ENCODE results near the gene EXOC3L2.
A peak's percentile ranks its signal among the peaks of the same experiment; 100 is the strongest.
"Not testable (repeated sequence)": the region's sequence is repeated elsewhere in the genome, so short reads cannot be mapped to it uniquely, and the experiment has no call there.

EXOC3L2 gene

DNA sequence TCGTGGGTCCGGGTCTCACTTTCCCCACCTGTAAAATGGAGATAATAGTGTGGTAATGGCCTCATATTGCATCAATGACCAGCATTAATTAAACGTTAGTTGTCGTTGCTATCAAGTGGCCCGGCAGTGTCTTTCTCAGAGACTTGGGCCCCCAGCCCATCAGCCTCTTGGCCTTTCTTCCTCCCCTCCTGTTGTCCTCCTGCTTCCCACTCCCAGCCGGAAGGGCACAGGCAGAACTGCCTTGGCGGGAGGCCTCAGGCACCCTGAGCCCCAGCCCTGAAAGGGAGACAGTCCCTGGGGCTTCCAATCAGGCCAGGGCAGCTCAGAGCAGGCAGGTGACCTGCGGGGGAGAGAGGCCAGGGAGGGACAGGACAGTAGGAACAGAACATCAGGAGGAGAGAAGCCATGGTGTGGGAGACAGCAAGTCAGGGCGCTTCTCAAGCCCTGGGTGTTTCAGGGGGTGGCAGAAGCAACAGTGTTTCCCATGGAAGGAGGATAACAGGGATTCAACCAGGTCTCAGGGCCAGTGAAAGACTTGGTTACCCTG is 10.5 kb upstream of the EXOC3L2 start:
- no peak for DNase-seq (ENCODE audit: low spot score)

DNA sequence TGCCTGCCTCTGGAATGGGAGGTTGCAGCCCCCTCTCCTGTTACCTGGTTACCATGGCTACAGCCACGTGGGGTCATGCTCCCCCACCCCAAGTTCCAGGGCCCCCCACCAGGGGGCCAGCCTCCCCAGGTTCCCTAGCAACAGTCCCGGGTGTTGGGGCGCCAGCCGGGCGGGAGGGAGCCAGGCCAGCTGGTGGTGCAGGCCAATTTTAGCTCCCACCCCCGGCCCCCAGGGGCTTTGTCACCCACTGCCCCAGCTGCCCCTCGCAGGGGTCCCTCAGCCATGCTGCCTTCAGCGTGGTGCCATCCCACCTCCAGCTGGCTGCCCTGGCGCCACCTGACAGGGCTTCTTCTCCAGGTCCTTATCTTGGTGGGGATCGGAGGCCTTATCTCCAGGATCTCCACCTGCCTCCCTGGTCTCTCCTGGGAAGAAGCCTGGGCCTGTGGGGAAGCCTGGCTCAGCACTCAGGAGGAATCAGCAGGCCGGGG is 8.9 kb upstream of the EXOC3L2 start:
- no peak for DNase-seq (ENCODE audit: low spot score)

DNA sequence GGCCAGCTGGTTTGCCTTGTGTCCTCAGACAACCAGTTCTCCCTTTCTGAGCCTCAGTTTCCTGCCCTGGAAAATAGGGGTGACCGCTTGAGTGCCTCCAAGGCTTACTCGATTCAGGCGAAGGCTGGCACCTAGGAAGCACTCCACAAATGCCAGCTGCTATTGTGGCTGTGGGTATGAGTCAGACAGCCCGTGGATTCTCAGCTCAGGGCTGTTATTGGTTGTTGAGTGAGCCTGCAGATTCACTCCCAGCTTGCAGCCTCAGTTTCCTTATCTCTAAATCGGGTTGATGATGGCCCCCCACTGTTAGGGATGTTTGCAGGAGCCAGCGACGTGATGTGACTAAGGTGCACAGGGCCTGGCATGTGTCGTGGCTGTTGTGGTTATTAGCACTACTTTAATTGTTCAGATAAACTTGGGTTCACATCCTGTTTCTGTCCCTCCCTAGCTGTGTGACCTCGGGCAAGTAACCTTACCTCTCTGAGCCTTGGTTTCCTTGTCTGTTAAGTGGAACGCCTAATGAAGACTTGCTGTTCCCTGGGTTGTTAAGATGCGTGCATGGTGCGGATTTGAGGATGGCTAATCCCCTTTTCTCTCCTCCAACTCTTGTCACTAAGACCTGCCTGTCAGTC is 8.3 kb upstream of the EXOC3L2 start:
- peak; percentile 69 for DNase-seq (ENCODE audit: low spot score)

DNA sequence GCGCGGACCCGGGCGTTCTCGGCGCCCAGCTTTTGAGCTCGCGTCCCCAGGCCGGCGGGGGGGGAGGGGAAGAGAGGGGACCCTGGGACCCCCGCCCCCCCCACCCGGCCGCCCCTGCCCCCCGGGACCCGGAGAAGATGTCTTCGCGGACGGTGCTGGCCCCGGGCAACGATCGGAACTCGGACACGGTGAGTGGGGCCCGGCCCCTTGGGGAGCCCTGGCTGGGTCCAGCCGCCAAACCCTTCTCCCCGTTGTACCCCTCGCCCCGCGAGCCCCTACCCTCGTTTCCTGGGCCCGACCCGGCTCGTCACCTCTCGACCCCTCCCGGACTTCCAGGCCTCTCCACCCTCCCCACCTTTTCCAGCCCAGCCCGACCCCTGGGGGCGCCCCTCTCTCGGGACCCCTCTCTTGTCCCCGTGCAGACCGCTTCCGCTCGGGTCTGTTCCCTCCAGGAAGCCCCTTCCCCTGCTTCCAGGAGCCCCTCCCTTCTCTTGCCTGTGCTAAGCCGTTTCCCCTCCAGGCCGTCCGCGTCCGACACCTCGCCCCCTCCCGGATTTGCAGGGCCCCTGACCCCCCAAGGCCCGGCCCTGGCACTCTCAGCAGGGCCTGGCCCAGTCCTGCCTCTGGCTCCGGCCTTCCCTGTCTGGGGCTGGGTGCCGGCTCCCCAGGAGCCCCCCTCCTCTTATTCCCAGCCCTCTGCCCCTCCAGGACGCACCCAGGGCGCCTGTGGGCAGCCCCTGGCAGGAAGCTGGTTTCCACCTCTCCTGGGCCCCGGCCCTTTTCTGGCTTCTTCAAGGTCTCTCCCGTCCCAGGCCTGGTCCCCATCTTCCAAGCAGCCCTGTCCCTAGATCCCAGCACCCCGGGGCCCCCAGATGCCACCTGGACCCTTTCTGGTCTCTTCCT is 6.5 kb upstream of the EXOC3L2 start:
- DNase-seq (ENCODE audit: low spot score) = peak; percentile 48

DNA sequence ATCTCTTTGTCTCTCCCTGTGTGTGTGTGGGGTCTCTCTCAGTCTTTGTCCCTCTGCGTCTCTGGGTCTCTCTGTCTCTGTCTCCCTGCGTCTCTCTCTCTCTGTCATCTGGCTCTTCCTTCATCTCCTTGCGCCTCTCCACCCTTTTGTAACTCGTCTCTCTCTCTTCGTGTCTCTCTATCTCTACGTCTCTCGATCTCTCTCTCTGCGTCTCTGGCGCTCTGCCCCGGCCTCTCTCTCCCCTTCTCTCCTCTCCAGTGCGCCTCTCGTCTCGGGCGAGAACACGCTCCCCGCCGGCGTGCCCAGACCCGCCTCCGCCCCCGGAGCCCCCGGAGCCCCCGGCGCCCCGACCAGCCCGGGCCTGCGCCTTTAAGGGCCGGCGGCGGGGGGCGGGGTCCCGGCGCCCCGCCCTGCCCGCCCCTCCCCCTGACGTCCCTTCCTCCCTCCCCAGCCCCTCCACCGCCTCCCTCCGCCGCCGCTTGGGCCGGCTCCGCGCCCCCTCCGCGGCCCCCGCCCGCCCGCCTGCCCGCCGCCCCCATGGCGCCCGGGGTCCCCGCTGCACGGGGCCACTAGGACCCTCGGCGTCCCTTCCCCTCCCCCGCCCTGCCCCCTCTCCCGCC is 5.7 kb upstream of the EXOC3L2 start, which contains the start of gene MARK4:
Gene MARK4, plus strand, starts transcription at position 440 of the 620 bp plus-strand sequence. CDS start 318 bp downstream, outside the sequence.
- peak; percentile 92 for DNase-seq (ENCODE audit: low spot score)

DNA sequence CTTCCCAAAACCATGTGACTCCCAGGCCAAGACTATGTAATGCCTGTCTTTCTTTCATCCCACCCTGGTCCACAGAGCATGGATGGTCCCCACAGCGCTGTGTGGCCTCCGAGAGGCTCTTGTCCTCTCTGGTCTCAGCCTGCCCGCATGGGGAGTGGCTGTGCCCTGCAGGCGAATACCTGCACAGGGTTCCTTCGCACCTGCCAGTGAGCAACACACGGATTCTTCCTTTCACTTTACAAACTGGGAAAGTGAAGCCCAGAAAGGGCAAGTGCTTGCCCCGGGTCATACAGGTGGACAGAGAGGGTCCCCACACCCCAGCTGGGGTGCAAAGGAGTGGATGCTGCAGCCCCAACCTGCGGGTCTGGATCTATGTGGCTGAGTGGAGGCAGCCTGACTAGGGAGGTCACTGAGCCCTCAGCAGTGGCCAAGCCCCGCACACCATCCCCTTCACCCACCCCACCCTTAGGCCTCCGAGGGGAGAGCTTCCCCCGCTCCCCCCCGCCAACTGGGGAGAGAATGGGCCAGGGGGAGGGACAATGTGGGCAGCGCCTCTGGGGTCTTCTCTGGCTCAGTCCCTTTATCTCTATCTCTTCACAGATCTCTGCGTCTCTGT is 5.1 kb upstream of the EXOC3L2 start:
- no peak for DNase-seq (ENCODE audit: low spot score)

DNA sequence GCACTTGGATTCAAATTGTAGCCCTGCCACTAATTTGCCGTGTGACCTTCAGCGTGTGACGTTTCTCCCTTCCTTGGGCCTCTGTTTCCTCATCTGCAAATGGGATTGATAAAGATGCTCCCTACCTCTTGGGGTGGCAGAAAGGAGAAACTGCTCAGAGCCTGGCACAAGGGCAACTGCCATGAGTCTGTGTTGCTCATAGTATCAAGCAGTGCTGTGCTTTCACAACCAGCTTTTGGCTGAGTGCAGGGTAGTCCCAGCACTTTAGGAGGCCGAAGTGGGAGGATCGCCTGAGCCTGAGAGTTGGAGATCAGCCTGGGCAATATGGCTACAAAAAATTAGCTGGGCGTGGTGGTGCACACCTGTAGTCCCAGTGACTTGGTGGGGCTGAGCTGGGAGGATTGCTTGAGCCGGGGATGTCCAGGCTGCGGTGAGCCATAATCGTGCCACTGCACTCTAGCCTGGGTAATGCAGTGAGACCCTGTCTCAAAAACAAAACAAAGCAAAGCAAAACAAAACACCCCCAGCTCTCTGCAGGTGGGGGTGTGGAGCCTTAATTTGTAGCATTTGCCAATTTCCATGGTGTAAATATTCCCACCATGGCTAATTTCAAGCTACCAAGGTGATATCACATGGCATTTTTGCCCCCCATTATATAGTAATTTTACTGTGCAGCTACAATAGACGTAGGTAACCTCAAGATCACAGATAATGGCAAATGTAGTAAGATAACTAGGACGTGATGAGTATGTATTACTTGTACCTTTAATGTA is 4.2 kb upstream of the EXOC3L2 start:
- DNase-seq (ENCODE audit: low spot score) = no peak

DNA sequence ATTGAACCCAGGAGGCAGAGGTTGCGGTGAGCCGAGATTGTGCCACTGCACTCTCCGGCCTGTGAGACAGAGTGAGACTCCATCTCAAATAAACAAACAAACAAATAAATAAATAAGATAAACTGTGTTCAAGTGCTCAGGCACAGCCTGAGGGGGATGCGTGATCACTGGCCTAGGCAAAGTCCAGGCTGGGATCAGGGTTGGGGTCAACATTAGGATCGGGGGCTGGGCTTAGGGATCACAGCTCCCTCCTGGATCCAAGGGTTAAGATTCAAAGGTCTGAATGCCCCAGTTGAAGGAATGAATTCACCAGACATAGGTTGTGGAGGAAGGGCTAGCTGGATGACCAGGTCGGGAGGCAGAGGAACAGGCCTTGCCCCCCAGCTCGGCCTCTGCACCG is 1.9 kb upstream of the EXOC3L2 start:
- no peak for DNase-seq (ENCODE audit: low spot score)

DNA sequence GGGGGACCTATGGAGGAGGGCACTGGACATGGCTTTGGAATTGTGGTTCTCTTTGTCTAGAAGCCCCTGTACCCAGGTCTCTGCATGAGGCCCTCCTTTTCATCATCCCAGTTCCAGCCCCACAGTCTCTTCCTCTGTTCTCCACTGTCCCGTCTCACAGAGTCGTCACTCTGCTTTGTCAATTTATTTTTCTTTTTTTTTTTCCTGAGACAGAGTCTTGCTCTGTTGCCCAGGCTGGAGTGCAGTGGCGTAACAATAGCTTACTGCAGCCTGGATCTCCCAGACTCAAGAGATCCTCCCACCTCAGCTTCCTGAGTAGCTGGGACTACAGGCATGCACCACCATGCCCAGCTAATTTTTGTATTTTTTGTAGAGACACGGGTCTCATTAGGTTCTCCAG is 619 bp upstream of the EXOC3L2 start:
- no peak for DNase-seq (ENCODE audit: low spot score)

DNA sequence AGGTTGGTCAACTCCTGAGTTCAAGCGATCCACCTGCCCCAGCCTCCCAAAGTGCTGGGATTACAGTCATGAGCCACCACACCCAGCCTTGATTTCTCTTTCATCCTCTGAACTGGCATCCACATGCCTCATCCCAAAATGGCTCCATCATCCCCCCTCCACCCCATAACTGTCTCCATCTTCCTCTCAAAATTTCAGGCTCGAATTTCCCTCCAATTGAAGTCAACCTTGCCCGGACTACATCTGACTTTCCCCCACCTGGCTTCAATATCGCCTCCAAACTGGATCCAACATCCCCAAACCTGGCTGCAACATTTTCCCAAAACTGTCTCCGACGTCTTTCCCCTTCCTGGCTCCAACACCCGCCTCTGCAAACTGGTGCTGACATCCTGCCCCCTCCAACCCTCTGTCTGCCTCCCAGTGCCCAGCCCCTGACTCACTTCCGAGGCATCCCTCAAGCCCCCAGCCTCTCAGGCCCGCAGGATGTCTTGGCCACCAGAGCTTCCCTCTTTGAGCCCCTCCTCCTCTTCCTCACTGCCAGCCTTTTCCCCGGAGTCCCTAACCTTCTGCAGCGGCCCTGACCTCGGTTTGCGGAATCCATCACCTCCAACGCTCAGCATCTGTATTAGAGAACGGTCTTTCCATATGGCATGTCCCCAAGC is 943 bp downstream of the EXOC3L2 start:
- DNase-seq (ENCODE audit: low spot score) = no peak

DNA sequence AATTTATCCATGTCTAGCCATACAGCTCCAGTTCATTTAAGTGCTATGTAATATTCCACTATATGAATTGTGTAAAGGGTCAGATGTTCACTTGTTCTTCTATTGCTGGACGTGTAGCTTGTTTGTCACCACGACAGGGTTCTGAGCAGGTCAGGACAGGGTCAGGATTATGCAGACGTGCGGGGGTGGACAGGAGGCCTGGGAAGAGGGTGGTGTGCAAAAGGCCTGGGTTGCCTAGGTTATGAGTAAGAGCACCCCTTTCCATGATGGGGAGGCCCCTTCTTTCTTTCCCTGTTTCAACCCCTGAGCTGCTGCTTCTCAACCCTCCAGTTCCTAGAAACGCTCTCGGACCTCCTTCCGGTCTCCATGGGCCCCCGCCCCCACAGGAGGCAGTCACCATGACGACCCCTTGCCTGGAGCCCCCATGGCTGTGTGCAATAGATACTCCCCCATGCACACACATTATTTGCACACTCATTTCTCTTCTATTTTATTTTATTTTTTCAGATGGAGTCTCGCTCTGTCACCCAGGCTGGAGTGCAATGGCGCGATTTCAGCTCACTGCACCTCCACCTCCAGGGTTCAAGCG is 2.0 kb downstream of the EXOC3L2 start:
- DNase-seq (ENCODE audit: low spot score) = no peak

DNA sequence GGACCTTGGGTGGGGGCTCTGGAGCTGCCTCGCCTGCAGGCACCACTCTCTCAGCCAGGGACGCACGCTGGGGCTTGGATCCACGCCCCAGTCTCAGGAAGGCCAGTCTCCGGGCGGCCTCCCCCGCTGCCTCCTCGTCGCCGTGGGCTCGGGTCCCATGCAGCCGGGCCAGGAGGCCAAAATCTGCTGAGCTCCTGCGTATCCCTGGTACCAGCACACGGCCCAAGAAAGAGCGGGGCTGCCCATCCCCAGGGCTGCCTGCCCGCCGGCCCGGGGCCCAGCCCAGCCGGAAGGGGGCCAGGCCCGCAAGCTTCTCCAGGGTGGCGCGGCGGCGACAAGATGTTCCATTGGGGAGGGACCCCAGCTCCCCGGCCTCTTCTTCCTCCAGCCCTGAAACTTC is 6.7 kb downstream of the EXOC3L2 start:
- DNase-seq (ENCODE audit: low spot score) = no peak

DNA sequence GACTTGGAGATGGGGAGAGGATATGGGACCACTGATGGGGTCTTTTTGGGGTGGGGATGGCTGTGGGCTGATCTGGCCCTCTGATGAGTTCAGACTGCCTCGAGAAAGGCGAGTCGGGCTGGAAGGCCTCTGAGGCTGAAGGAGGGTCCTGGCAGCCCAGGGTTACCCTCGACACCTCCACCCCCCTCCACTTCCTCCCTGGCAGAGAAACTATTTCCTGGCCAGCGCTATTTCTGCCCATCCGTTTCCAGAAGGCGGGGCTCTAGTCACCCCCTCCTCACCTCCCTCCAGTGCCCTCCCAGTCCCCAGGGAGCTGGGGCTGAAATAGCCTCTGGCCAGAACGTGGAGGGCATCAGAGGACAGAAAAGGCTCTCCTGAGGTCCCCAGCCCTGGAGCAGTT is 9.7 kb downstream of the EXOC3L2 start:
- no peak for DNase-seq (ENCODE audit: low spot score)

DNA sequence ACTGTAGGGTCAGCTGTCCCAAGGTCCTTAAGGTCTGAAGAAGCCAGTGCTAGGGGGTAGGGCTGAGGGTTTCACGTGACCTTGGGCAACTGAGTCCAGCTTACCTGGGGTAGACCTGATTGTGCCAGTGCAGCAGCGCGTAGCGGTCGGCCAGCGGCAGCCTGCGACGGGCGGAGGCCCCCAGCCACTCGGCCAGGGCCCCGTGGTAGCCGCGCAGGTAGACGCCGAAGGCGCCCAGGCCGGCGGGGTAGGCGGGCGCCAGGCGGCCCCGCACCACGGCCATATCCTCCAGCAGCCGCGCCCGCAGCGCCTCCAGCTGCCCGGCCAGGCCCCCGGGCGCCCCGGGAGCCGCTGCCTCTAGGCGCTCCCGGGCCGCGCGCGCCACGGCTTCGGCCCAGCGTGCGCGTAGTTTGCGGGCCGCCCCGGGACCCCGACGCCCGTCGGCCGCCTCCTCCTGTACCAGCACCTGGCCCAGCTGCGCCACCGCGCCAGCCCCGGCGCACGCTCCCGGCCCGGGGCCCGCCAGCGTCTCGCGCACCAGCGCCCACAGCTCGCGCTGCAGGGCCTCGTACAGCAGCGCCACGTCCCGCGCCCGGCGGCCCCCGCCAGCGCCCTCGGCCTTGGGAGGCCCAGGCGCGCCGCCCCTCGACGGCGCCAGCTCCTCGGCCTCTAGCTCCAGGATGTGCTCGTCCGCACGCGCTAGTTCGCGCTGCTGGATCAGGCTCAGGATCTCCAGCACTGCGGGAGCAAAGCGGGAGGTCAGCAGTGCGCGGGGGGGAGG is 10.9 kb downstream of the EXOC3L2 start:
- DNase-seq (ENCODE audit: low spot score) = no peak

DNA sequence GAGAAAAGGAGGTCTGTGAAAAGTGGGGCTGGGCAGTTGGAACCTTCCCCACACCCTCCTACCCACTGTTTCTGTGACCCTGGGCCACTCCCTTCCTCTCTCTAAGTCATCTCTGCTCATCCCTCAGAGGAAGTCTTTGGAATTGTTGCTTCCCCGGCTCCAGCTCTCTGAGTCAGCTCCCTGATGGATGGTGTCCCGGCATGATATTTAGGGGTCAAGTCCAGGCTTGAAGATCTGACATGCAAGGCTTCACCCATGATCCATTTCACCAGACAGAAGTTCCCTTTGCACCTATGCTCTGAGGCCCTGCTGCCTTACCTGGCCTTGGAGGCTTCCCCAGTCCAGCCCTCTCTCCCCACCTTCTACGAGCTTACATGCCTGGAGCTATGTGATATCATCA is 13.3 kb downstream of the EXOC3L2 start:
- peak; percentile 39 for DNase-seq (ENCODE audit: low spot score)

DNA sequence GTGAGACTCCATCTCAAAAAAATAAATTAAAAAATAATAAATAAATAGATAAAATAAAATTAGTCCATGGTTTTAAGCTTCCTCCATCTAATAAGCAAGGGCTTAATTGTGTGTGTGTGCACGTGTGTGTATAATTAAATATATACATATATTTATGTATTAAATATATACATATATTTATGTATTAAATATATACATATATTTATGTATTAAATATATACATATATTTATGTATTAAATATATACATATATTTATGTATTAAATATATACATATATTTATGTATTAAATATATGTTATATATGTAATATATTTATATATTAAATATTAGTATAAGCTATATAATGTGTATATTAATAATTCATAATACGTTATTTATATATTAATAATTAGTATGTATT is 16.2 kb downstream of the EXOC3L2 start:
- DNase-seq (ENCODE audit: low spot score) = not testable (repeated sequence)

DNA sequence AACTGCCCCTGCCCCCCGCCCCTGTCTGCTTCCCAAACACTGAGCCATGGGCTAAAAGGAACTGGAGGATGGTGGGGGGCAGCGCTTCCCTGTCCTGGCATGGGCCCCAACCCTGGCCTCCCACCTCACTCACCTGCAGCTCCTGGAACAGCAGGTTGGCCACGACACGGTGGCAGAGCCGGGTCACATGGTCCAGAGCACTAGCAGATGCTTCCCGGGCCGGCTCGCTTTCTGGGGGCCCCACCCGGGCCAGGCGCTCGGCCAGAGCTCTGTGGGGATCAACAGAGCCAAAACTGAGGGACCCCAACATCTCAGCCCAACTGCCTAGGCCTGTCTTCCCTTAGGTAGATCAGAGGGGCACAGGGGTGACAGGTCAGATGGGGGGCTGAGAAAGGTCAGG is 20.6 kb downstream of the EXOC3L2 start:
- no peak for DNase-seq (ENCODE audit: low spot score)

DNA sequence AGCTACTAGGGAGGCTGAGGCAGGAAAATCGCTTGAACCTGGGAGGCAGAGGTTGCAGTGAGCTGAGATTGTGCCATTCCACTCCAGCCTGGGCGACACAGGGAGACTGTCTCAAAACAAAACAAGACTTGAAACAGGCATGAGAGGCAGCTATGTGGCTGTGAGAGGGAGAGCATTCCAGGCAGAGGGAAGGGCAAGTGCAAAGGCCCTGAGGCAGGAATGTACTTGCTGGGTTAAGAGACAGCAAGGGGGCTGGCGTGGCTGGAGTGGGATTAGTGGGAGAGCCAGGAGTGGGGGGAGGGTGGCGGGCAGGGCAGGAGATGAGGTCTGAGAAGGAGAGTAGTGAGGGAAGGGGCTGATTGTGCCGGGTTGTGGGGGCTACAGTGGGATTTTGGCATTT is 21.3 kb downstream of the EXOC3L2 start:
- no peak for DNase-seq (ENCODE audit: low spot score)

DNA sequence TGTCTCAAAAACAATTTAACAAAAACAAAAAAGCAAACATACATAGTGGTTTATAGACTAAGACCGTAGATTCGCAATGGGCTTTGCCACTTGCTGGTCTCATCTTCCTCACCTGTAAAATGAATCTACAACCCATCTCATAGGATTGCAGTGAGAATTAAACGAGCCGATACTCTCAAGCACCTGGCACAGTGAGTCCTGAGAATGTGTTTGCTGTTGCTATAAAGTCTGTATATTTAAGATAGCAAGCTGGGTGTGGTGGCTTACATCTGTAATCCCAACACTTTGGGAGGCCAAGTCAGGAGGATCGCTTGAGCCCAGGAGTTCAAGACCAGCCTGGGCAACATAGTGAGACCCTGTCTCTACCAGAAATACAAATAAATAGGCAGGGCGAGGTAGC is 22.5 kb downstream of the EXOC3L2 start:
- DNase-seq (ENCODE audit: low spot score) = no peak

Data from AG08395 (cell line).